ENCODE results near the gene KIF1B. TPM values are rescaled to one million over a fixed set of nuclear protein-coding genes. Genes with fewer than 3 reads are reported as not detected.
A peak's percentile ranks its signal among the peaks of the same experiment; 100 is the strongest.

Gene KIF1B
- total and polyA plus RNA-seq, 9 of the 15 experiments (the other 6 are each of a cell fraction or from before 2014, with no cell fraction given), result 2.8 to 19.8 (median 11.9) TPM

DNA sequence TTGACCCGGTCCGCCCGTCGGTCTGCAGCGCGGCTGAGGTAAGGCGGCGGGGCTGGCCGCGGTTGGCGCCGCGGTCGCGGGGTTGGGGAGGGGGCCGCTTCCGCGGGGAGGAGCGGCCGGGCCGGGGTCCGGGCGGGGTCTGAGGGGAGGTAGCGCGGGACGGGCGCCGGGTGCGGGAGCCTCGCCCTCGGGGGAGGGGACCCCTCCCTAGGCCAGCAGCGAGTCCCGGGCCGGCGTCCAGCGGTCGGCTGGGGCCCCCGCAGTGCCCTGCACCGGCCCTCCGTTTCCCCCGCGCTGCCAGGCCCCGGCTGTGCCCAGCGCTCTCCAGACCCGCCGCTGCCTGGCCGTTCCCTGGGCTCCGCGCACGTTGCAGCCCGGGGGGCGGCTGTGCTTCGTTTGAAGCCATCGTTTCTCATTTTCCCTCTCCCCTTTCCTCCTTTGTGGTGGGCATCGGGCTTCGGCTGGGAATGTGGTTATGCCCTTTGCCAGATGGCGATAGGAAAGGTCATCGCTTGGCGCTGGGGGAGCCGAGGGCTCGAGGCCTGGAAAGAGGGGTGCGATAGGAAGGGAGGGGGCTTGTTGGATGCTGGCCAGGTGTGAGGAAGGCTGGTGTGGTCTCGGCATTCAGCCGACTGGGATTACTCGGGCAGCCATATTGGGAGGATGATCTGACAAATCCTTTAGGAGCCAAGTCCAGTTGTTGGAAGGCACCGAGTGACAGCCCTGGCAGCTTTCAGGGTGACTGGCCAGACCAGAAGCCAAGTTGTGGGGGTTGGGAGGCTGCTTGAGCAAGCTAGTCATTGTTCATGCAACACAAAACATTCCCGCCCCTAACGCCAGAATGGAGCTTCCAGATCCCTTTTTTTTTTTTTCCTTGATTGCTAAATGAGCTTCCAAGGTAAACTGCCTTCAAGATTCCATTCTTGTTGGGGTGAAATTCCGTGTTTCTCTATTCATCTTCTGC, 753 bp downstream of the KIF1B start (continued):
- TF ChIP-seq MYC (IDR thresholded peaks at IDR 0.05; ENCODE audit: low read depth, low read length) (no peak), MYC (CRISPR knock-in tag; IDR thresholded peaks at IDR 0.05; ENCODE audit: borderline replicate concordance, low read depth) (no peak), GTF2E2 (tag; IDR thresholded peaks at IDR 0.05) (no peak), ZNF239 (CRISPR knock-in tag; IDR thresholded peaks at IDR 0.05) (no peak), ZNF217 (CRISPR knock-in tag; IDR thresholded peaks at IDR 0.05) (no peak), ZC3H11A (IDR thresholded peaks at IDR 0.05; ENCODE audit: low read depth, low read length) (no peak), MEIS2 (IDR thresholded peaks at IDR 0.05; ENCODE audit: partially characterized antibody) (no peak), HDAC1 (IDR thresholded peaks at IDR 0.05) (0 out of 4 replicates have a peak, but pooled peaks of 1 of the 2 experiments have one; percentile 13), NFYB (IDR thresholded peaks at IDR 0.05; ENCODE audit: extremely low read depth, insufficient read length) (no peak), SIX5 (IDR thresholded peaks at IDR 0.05; ENCODE audit: borderline replicate concordance in 1 of 2, insufficient read depth in 1 of 2, low read depth in 1 of 2, low read length in 2 of 2) (no peak), CBX8 (IDR thresholded peaks at IDR 0.05; ENCODE audit: borderline replicate concordance, extremely low read depth, low read depth, low read length, poor library complexity, severe bottlenecking) (no peak), ZNF311 (CRISPR knock-in tag; IDR thresholded peaks at IDR 0.05) (no peak), FOXA1 (IDR thresholded peaks at IDR 0.05; ENCODE audit: borderline replicate concordance) (no peak)
- TF ChIP-seq, protein P1, sequence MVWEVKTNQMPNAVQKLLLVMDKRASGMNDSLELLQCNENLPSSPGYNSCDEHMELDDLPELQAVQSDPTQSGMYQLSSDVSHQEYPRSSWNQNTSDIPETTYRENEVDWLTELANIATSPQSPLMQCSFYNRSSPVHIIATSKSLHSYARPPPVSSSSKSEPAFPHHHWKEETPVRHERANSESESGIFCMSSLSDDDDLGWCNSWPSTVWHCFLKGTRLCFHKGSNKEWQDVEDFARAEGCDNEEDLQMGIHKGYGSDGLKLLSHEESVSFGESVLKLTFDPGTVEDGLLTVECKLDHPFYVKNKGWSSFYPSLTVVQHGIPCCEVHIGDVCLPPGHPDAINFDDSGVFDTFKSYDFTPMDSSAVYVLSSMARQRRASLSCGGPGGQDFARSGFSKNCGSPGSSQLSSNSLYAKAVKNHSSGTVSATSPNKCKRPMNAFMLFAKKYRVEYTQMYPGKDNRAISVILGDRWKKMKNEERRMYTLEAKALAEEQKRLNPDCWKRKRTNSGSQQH (CRISPR knock-in tag; IDR thresholded peaks at IDR 0.05), result no peak
- TF ChIP-seq, protein P2, sequence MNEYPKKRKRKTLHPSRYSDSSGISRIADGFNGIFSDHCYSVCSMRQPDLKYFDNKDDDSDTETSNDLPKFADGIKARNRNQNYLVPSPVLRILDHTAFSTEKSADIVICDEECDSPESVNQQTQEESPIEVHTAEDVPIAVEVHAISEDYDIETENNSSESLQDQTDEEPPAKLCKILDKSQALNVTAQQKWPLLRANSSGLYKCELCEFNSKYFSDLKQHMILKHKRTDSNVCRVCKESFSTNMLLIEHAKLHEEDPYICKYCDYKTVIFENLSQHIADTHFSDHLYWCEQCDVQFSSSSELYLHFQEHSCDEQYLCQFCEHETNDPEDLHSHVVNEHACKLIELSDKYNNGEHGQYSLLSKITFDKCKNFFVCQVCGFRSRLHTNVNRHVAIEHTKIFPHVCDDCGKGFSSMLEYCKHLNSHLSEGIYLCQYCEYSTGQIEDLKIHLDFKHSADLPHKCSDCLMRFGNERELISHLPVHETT (CRISPR knock-in tag; conservative IDR thresholded peaks at IDR 0.05 in 1 of 2, IDR thresholded peaks at IDR 0.05 in 1 of 2), result peak in 1 of 2 experiments; percentile 5; a peak in 1 of 4 replicates
- TF ChIP-seq, protein P3, sequence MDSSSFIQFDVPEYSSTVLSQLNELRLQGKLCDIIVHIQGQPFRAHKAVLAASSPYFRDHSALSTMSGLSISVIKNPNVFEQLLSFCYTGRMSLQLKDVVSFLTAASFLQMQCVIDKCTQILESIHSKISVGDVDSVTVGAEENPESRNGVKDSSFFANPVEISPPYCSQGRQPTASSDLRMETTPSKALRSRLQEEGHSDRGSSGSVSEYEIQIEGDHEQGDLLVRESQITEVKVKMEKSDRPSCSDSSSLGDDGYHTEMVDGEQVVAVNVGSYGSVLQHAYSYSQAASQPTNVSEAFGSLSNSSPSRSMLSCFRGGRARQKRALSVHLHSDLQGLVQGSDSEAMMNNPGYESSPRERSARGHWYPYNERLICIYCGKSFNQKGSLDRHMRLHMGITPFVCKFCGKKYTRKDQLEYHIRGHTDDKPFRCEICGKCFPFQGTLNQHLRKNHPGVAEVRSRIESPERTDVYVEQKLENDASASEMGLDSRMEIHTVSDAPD (CRISPR knock-in tag; IDR thresholded peaks at IDR 0.05), result no peak
- TF ChIP-seq, protein P4, sequence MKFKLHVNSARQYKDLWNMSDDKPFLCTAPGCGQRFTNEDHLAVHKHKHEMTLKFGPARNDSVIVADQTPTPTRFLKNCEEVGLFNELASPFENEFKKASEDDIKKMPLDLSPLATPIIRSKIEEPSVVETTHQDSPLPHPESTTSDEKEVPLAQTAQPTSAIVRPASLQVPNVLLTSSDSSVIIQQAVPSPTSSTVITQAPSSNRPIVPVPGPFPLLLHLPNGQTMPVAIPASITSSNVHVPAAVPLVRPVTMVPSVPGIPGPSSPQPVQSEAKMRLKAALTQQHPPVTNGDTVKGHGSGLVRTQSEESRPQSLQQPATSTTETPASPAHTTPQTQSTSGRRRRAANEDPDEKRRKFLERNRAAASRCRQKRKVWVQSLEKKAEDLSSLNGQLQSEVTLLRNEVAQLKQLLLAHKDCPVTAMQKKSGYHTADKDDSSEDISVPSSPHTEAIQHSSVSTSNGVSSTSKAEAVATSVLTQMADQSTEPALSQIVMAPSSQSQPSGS (CRISPR knock-in tag; IDR thresholded peaks at IDR 0.05), result no peak; the same call in 1 of the 2 replicates
- TF ChIP-seq, protein P5, sequence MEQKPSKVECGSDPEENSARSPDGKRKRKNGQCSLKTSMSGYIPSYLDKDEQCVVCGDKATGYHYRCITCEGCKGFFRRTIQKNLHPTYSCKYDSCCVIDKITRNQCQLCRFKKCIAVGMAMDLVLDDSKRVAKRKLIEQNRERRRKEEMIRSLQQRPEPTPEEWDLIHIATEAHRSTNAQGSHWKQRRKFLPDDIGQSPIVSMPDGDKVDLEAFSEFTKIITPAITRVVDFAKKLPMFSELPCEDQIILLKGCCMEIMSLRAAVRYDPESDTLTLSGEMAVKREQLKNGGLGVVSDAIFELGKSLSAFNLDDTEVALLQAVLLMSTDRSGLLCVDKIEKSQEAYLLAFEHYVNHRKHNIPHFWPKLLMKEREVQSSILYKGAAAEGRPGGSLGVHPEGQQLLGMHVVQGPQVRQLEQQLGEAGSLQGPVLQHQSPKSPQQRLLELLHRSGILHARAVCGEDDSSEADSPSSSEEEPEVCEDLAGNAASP (IDR thresholded peaks at IDR 0.05), result no peak
